Trophoblast cell (in vitro differentiated cells and primary cell): ENCODE measurements around the gene CABP4.

Experiments
- DNase-seq, 2 donors: peaks; one replicate each; pipeline ENCODE4 v3.0.0-alpha.2; 2016
- H2AFZ ChIP-seq: 2 replicates; pipeline ENCODE4 v1.6.1; 2013; ENCODE audit warnings: low read length, moderate library complexity, mild to moderate bottlenecking; ENCODE audit not compliant: insufficient read depth, poor library complexity
- H2AK5ac ChIP-seq: 2 replicates; pipeline ENCODE4 v1.6.1; 2013; ENCODE audit warnings: mild to moderate bottlenecking, low read length
- H2BK120ac ChIP-seq: 2 replicates; pipeline ENCODE4 v1.6.1; 2013; ENCODE audit warnings: low read length, mild to moderate bottlenecking, moderate library complexity; ENCODE audit not compliant: insufficient read depth, poor library complexity
- H2BK12ac ChIP-seq: 2 replicates; pipeline ENCODE4 v1.6.1; 2013; ENCODE audit warnings: mild to moderate bottlenecking, low read length, moderate library complexity
- H2BK5ac ChIP-seq: 2 replicates; pipeline ENCODE4 v1.6.1; 2013; ENCODE audit warnings: low read length, low read depth, moderate library complexity, mild to moderate bottlenecking; ENCODE audit not compliant: poor library complexity
- H3K14ac ChIP-seq: 2 replicates; pipeline ENCODE4 v1.6.1; 2013; ENCODE audit warnings: mild to moderate bottlenecking, low read length
- H3K18ac ChIP-seq: 2 replicates; pipeline ENCODE4 v1.6.1; 2013; ENCODE audit warnings: mild to moderate bottlenecking, low read length
- H3K23ac ChIP-seq: 2 replicates; pipeline ENCODE4 v1.6.1; 2013; ENCODE audit warnings: low read length
- H3K27ac ChIP-seq: 2 replicates; pipeline ENCODE4 v1.5.1; 2013; ENCODE audit warnings: low read depth, mild to moderate bottlenecking, inconsistent platforms, low read length, moderate library complexity
- H3K27me3 ChIP-seq: 2 replicates; pipeline ENCODE4 v1.6.1; 2013; ENCODE audit warnings: inconsistent platforms, mild to moderate bottlenecking, low read length, moderate library complexity; ENCODE audit not compliant: insufficient read depth
- H3K36me3 ChIP-seq, 2 experiments: 1 replicate in 1 of 2; 2 replicates in 1 of 2; pipeline ENCODE4 v1.6.1; 2013; ENCODE audit warnings: low read length in 2 of 2, mild to moderate bottlenecking in 2 of 2, moderate library complexity in 1 of 2; ENCODE audit not compliant: insufficient read depth in 2 of 2, control insufficient read depth in 1 of 2
- H3K4ac ChIP-seq: 2 replicates; pipeline ENCODE4 v1.6.1; 2013; ENCODE audit warnings: low read depth, mild to moderate bottlenecking, low read length, moderate library complexity
- H3K4me1 ChIP-seq, 2 experiments: 1 replicate in 1 of 2; 2 replicates in 1 of 2; pipeline ENCODE4 v1.6.1; 2013; ENCODE audit warnings: low read length in 2 of 2, mild to moderate bottlenecking in 2 of 2, moderate library complexity in 1 of 2; ENCODE audit not compliant: insufficient read depth in 2 of 2, control insufficient read depth in 1 of 2
- H3K4me2 ChIP-seq: 2 replicates; pipeline ENCODE4 v1.6.1; 2013; ENCODE audit warnings: inconsistent platforms, mild to moderate bottlenecking, low read length, moderate library complexity
- H3K4me3 ChIP-seq: 2 replicates; pipeline ENCODE4 v1.5.1; 2013; ENCODE audit warnings: mild to moderate bottlenecking, low read depth, low read length, inconsistent platforms
- H3K79me1 ChIP-seq: one replicate; pipeline ENCODE4 v1.6.1; 2013; ENCODE audit warnings: low read length
- H3K79me2 ChIP-seq: 2 replicates; pipeline ENCODE4 v1.6.1; 2013; ENCODE audit warnings: low read length, mild to moderate bottlenecking; ENCODE audit not compliant: control insufficient read depth, insufficient read depth, poor library complexity
- H3K9ac ChIP-seq: 2 replicates; pipeline ENCODE4 v1.6.1; 2013; ENCODE audit warnings: mild to moderate bottlenecking, low read length
- H3K9me3 ChIP-seq: 2 replicates; pipeline ENCODE4 v1.6.1; 2013; ENCODE audit warnings: low read depth, mild to moderate bottlenecking, control low read depth, inconsistent platforms, low read length; ENCODE audit not compliant: insufficient read depth
- H4K12ac ChIP-seq: 2 replicates; pipeline ENCODE4 v1.6.1; 2013; ENCODE audit warnings: low read depth, mild to moderate bottlenecking, low read length, moderate library complexity
- H4K8ac ChIP-seq: 2 replicates; pipeline ENCODE4 v1.6.1; 2013; ENCODE audit warnings: low read depth, mild to moderate bottlenecking, low read length, moderate library complexity
- H4K91ac ChIP-seq: one replicate; pipeline ENCODE4 v1.6.1; 2013; ENCODE audit warnings: low read depth, mild to moderate bottlenecking, low read length, moderate library complexity
- WGBS: extraction: QIAGEN DNeasy Blood & Tissue Kit; methylation state at CpG from one replicate; pipeline ENCODE4 v1.1.7; 2013; ENCODE audit warnings: missing lambda C conversion rate; ENCODE audit not compliant: insufficient read length, insufficient coverage; ENCODE audit errors: extremely low coverage; 5-methylcytosine and 5-hydroxymethylcytosine counted together

The CABP4 gene

GRCh38 chr11:67500831-67501715, 45.9 kb downstream of the CABP4 start:
- Histone ChIP-seq H2AK5ac (no peak overlapping the region), H3K79me1 (peaks cover 14% of the 10 kb centered on the region), H3K4ac (no peak overlapping the region), H3K4me3 (no peak overlapping the region), H3K4me1 (peaks cover 14 to 18% of the 10 kb centered on the region in 2 experiments), H2BK12ac (no peak overlapping the region), H2BK120ac (no peak overlapping the region), H4K91ac (no peak overlapping the region), H4K12ac (no peak overlapping the region), H3K79me2 (peaks cover 14% of the 10 kb centered on the region), H2BK5ac (no peak overlapping the region), H3K18ac (no peak overlapping the region), H3K36me3 (peaks cover 59 to 61% of the 10 kb centered on the region in 2 experiments), H3K4me2 (no peak overlapping the region), H3K9me3 (no peaks in the 10 kb centered on the region), H4K8ac (no peak overlapping the region), H3K27ac (no peak overlapping the region), H2AFZ (no peak overlapping the region), H3K27me3 (no peaks in the 10 kb centered on the region), H3K14ac (no peak overlapping the region), H3K9ac (no peak overlapping the region), H3K23ac (peak overlapping the region; percentile 17)
- 86% methylated on average over 1 of the region's 9 CpGs for whole genome bisulfite sequencing
- DNase-seq, result no peak

GRCh38 chr11:67501854-67502253, 46.7 kb downstream of the CABP4 start:
- Histone ChIP-seq H3K9me3 (no peaks in the 10 kb centered on the region), H3K14ac (no peak overlapping the region), H3K4me2 (no peak overlapping the region), H3K4ac (no peak overlapping the region), H3K4me1 (peaks cover 18 to 23% of the 10 kb centered on the region in 2 experiments), H4K8ac (no peak overlapping the region), H2BK120ac (no peak overlapping the region), H4K12ac (no peak overlapping the region), H3K18ac (no peak overlapping the region), H3K79me1 (peaks cover 14% of the 10 kb centered on the region), H3K36me3 (peaks cover 57 to 60% of the 10 kb centered on the region in 2 experiments), H4K91ac (no peak overlapping the region), H3K4me3 (no peak overlapping the region), H2AK5ac (no peak overlapping the region), H3K27ac (no peak overlapping the region), H3K79me2 (peaks cover 14% of the 10 kb centered on the region), H3K9ac (no peak overlapping the region), H2BK5ac (no peak overlapping the region), H3K23ac (no peak overlapping the region), H3K27me3 (no peaks in the 10 kb centered on the region), H2AFZ (no peak overlapping the region), H2BK12ac (no peak overlapping the region)
- no peak for DNase-seq
- WGBS, result no CpG with 5 or more reads among the region's 18 CpGs

GRCh38 chr11:67502328-67502979, 47.3 kb downstream of the CABP4 start:
- H2AK5ac ChIP-seq, result no peak overlapping the region
- no peaks in the 10 kb centered on the region for H3K9me3 ChIP-seq
- H3K4me2 ChIP-seq, result no peak overlapping the region
- no peak overlapping the region for H2BK12ac ChIP-seq
- H4K91ac ChIP-seq, result no peak overlapping the region
- H2AFZ ChIP-seq, result no peak overlapping the region
- H3K79me1 ChIP-seq, result peaks cover 14% of the 10 kb centered on the region
- no peak overlapping the region for H2BK120ac ChIP-seq
- H4K8ac ChIP-seq, result no peak overlapping the region
- H2BK5ac ChIP-seq, result no peak overlapping the region
- no CpG with 5 or more reads among the region's 18 CpGs for WGBS
- H3K18ac ChIP-seq, result no peak overlapping the region
- H3K27me3 ChIP-seq, result no peaks in the 10 kb centered on the region
- peaks cover 14% of the 10 kb centered on the region for H3K79me2 ChIP-seq
- H3K4me1 ChIP-seq, result peaks cover 22 to 28% of the 10 kb centered on the region in 2 experiments
- no peak for DNase-seq
- H3K4ac ChIP-seq, result no peak overlapping the region
- no peak overlapping the region for H3K9ac ChIP-seq
- H3K36me3 ChIP-seq, result peaks cover 54 to 55% of the 10 kb centered on the region in 2 experiments
- H4K12ac ChIP-seq, result no peak overlapping the region
- H3K4me3 ChIP-seq, result no peak overlapping the region
- no peak overlapping the region for H3K27ac ChIP-seq
- H3K23ac ChIP-seq, result no peak overlapping the region
- no peak overlapping the region for H3K14ac ChIP-seq

- H3K14ac ChIP-seq, result no peak overlapping the region
- H3K4me2 ChIP-seq, result peak overlapping the region; percentile 95
- peaks cover 16% of the 10 kb centered on the region for H3K79me2 ChIP-seq
- H3K23ac ChIP-seq, result no peak overlapping the region
- H3K27ac ChIP-seq, result no peak overlapping the region
- H2BK120ac ChIP-seq, result no peak overlapping the region
- H2AK5ac ChIP-seq, result peak overlapping the region; percentile 18
- H3K9ac ChIP-seq, result no peak overlapping the region
- peak overlapping the region; percentile 19 for H3K4ac ChIP-seq
- H3K18ac ChIP-seq, result peak overlapping the region; percentile 45
- no peaks in the 10 kb centered on the region for H3K27me3 ChIP-seq
- H4K91ac ChIP-seq, result no peak overlapping the region
- H2BK5ac ChIP-seq, result no peak overlapping the region
- H3K4me1 ChIP-seq, result peaks cover 23 to 30% of the 10 kb centered on the region in 2 experiments
- peak overlapping the region; percentile 84 for H3K4me3 ChIP-seq
- no CpG with 5 or more reads among the region's 19 CpGs for WGBS
- H3K36me3 ChIP-seq, result peaks cover 45 to 46% of the 10 kb centered on the region in 2 experiments
- peaks cover 19% of the 10 kb centered on the region for H3K79me1 ChIP-seq
- no peak overlapping the region for H2BK12ac ChIP-seq
- H2AFZ ChIP-seq, result no peak overlapping the region
- no peak for DNase-seq
- no peaks in the 10 kb centered on the region for H3K9me3 ChIP-seq
- H4K8ac ChIP-seq, result no peak overlapping the region
- no peak overlapping the region for H4K12ac ChIP-seq
These were observed 48.2 kb downstream of the CABP4 start for GRCh38 chr11:67503119-67504004.
